ENCODE measurements around the gene ZNF844. TPM values are rescaled to one million over a fixed set of nuclear protein-coding genes. Genes with fewer than 3 reads are reported as not detected.

The ZNF844 gene
- total RNA-seq, 4 donors from 2014 or later: 11.5 to 18.1 (median 12.3) TPM

GRCh38 chr19:12112701-12113100 is 48.2 kb downstream of the ZNF844 start:
- TF ChIP-seq CTCF (IDR thresholded peaks at IDR 0.05) (no peak), POLR2AphosphoS5 (IDR thresholded peaks at IDR 0.05) (no peak), EP300 (IDR thresholded peaks at IDR 0.05) (no peak), POLR2A (IDR thresholded peaks at IDR 0.05) (no peak)
- H3K4me1 ChIP-seq: no peaks in the 10 kb centered on the region
- H3K4me3 ChIP-seq: no peak overlapping the region
- H3K27ac ChIP-seq: no peak overlapping the region
- H3K27me3 ChIP-seq: no peaks in the 10 kb centered on the region
- peaks cover 4% of the 10 kb centered on the region for H3K9me3 ChIP-seq
- DNase-seq (ENCODE audit: low spot score in 2 of 2): no peak
- H3K36me3 ChIP-seq: peaks cover 25% of the 10 kb centered on the region
- WGBS: 89% methylated on average over 8 of the region's 8 CpGs

DNA sequence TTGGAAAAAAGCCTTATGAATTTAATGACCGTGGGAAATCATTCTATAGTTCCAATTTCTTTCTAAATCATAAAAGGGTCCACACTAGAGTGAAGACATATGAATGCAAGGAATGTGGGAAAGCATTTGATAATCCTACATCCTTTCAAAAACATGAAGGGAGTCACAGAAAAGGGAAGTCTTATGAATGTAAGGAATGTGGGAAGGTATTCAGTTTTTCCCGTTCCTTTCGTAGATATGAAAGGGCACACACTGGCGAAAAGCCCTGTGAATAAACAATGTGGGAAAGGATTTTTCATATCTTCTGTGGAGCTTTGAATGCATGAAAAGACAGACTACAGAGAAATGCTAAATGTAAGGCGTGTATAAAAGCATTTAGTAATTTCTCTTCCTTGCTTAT is 48.6 kb downstream of the ZNF844 start:
- H3K9me3 ChIP-seq: peaks cover 4% of the 10 kb centered on the region
- no peak for TF ChIP-seq POLR2AphosphoS5 (IDR thresholded peaks at IDR 0.05)
- no peak for TF ChIP-seq EP300 (IDR thresholded peaks at IDR 0.05)
- TF ChIP-seq POLR2A (IDR thresholded peaks at IDR 0.05): no peak
- no peak for TF ChIP-seq CTCF (IDR thresholded peaks at IDR 0.05)
- H3K36me3 ChIP-seq: peaks cover 25% of the 10 kb centered on the region
- no peaks in the 10 kb centered on the region for H3K27me3 ChIP-seq
- no peak overlapping the region for H3K27ac ChIP-seq
- H3K4me3 ChIP-seq: no peak overlapping the region
- no peak for DNase-seq (ENCODE audit: low spot score in 2 of 2)
- no peaks in the 10 kb centered on the region for H3K4me1 ChIP-seq
- 93% methylated on average over 5 of the region's 5 CpGs for WGBS

DNA sequence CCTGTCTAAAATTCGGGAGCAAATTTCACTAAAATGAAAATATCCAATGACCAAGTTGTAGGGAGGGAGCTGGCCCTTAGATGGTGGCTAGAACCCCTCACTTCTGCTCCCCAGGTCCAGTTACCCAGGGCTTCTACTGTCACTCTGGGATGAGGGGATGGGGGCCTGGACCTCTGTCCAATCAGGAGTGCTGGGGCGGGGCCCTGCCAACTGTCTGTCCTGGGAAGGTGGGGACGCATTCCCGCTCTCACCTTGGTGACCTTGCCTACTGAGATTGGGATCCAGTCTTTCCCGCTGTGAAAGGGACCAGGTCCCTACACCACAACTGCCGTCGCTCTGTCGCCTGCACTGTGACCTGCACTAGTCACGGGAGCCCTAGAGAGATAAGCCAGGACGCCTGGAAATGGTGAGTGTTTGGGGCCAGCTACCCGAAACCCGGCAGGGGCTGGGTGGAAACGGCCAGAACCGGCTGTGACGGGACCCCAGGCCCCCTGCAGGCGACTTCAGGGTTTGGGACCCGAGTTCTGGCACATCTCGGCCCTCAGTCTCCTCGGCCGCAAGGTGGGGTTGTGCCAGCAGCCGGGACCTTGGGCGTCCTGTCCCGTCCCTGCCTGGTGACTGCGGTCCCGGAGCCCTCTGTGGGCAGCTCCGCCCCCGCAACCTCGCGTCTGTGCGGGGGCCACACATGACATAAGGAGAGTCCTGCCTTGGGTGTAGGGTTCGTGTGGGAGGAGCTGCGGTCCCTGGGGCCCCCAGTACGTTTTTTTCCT is 52.9 kb downstream of the ZNF844 start:
- peaks cover 4% of the 10 kb centered on the region for H3K9me3 ChIP-seq
- peaks cover 10% of the 10 kb centered on the region for H3K36me3 ChIP-seq
- H3K27ac ChIP-seq: no peak overlapping the region
- 83% methylated on average over 11 of the region's 33 CpGs for WGBS
- H3K27me3 ChIP-seq: no peaks in the 10 kb centered on the region
- no peak for DNase-seq (ENCODE audit: low spot score in 2 of 2)
- H3K4me3 ChIP-seq: no peak overlapping the region
- TF ChIP-seq POLR2A (IDR thresholded peaks at IDR 0.05): no peak
- no peak for TF ChIP-seq EP300 (IDR thresholded peaks at IDR 0.05)
- TF ChIP-seq CTCF (IDR thresholded peaks at IDR 0.05): no peak
- no peak for TF ChIP-seq POLR2AphosphoS5 (IDR thresholded peaks at IDR 0.05)
- no peaks in the 10 kb centered on the region for H3K4me1 ChIP-seq

- Histone ChIP-seq H3K36me3 (no peaks in the 10 kb centered on the region), H3K27ac (no peak overlapping the region), H3K27me3 (no peaks in the 10 kb centered on the region), H3K4me1 (no peaks in the 10 kb centered on the region), H3K4me3 (no peak overlapping the region), H3K9me3 (peaks cover 3% of the 10 kb centered on the region)
- TF ChIP-seq POLR2AphosphoS5 (IDR thresholded peaks at IDR 0.05) (no peak), CTCF (IDR thresholded peaks at IDR 0.05) (peak in 1 of 2 donors; percentile 25), POLR2A (IDR thresholded peaks at IDR 0.05) (no peak), EP300 (IDR thresholded peaks at IDR 0.05) (no peak)
- no peak for DNase-seq (ENCODE audit: low spot score in 2 of 2)
- 30% methylated on average over 2 of the region's 2 CpGs for WGBS
Observed at GRCh38 chr19:12126707-12127106, 62.2 kb downstream of the ZNF844 start.

Other genes with a start within 250 kb of the ZNF844 start
- 1 to 10 TPM; 5.4 to 8.9 (median 7.1) TPM for gene ZNF439, start 216.0 kb upstream of the ZNF844 start, total RNA-seq
- gene ZNF69, start 176.9 kb upstream of the ZNF844 start, total RNA-seq: 1 to 10 TPM; 1.3 to 6.7 (median 4.4) TPM
- 10 to 100 TPM in 3 of 4 donors, 1 to 10 TPM in 1; 10.0 to 34.0 (median 14.9) TPM for gene ZNF700, start 139.6 kb upstream of the ZNF844 start, total RNA-seq
- 1 to 10 TPM; 1.9 to 5.6 (median 3.8) TPM for gene ZNF763, start 99.7 kb upstream of the ZNF844 start, total RNA-seq
- 10 to 100 TPM in 3 of 4 donors, 1 to 10 TPM in 1; 6.1 to 22.6 (median 10.4) TPM for gene ZNF433, start 29.1 kb upstream of the ZNF844 start, total RNA-seq
- 1 to 10 TPM in 2 of 4 donors, under 1 TPM in 1, not detected in 1; 0.34 to 1.3 (median 1.1) TPM for gene ZNF878, start 11.8 kb upstream of the ZNF844 start, total RNA-seq
- 1 to 10 TPM; 2.1 to 8.8 (median 3.9) TPM for gene ZNF20, start 75.6 kb downstream of the ZNF844 start, total RNA-seq
- gene ZNF625, start 92.0 kb downstream of the ZNF844 start, total RNA-seq: 1 to 10 TPM; 2.4 to 5.1 (median 4.3) TPM
- gene ZNF136, start 98.4 kb downstream of the ZNF844 start, total RNA-seq: 10 to 100 TPM in 1 of 4 donors, 1 to 10 TPM in 3; 7.3 to 10.8 (median 8.4) TPM
- 10 to 100 TPM in 2 of 4 donors, 1 to 10 TPM in 2; 7.2 to 24.2 (median 11.7) TPM for gene ZNF44, start 230.2 kb downstream of the ZNF844 start, total RNA-seq